ES-I3 (cell line): ENCODE data around the gene SMARCAD1.

ENCODE experiments used
- H3K36me3 ChIP-seq: 2 replicates; pipeline ENCODE4 v1.6.1; 2013; ENCODE audit warnings: mild to moderate bottlenecking, low read length, control low read depth, moderate library complexity; ENCODE audit not compliant: insufficient read depth
- H3K4me1 ChIP-seq: 2 replicates; pipeline ENCODE4 v1.6.1; 2013; ENCODE audit warnings: mild to moderate bottlenecking, control low read depth, low read length; ENCODE audit not compliant: insufficient read depth
- H3K9ac ChIP-seq: 2 replicates; pipeline ENCODE4 v1.6.1; 2013; ENCODE audit warnings: low read depth, mild to moderate bottlenecking, low read length, moderate library complexity
- H3K9me3 ChIP-seq: 2 replicates; pipeline ENCODE4 v1.6.1; 2013; ENCODE audit warnings: mild to moderate bottlenecking, low read length, moderate library complexity; ENCODE audit not compliant: control insufficient read depth, insufficient read depth

The SMARCAD1 gene

GRCh38 chr4:94211861-94212260, 4.2 kb downstream of the SMARCAD1 start:
- H3K4me1 ChIP-seq: peaks cover 18% of the 10 kb centered on the region
- peaks cover 16% of the 10 kb centered on the region for H3K36me3 ChIP-seq
- no peak overlapping the region for H3K9ac ChIP-seq
- no peaks in the 10 kb centered on the region for H3K9me3 ChIP-seq

GRCh38 chr4:94214703-94215319, 7.1 kb downstream of the SMARCAD1 start:
- H3K36me3 ChIP-seq: peaks cover 16% of the 10 kb centered on the region
- H3K4me1 ChIP-seq: peaks cover 8% of the 10 kb centered on the region
- H3K9me3 ChIP-seq: no peaks in the 10 kb centered on the region
- H3K9ac ChIP-seq: no peak overlapping the region

GRCh38 chr4:94216394-94216793, 8.7 kb downstream of the SMARCAD1 start:
- H3K4me1 ChIP-seq: peaks cover 3% of the 10 kb centered on the region; the same call in 1 of the 2 replicates
- peaks cover 23% of the 10 kb centered on the region for H3K36me3 ChIP-seq
- H3K9ac ChIP-seq: no peak overlapping the region
- no peaks in the 10 kb centered on the region for H3K9me3 ChIP-seq

- Histone ChIP-seq H3K9ac (no peak overlapping the region), H3K36me3 (peaks cover 12% of the 10 kb centered on the region), H3K9me3 (no peaks in the 10 kb centered on the region), H3K4me1 (peaks cover 3% of the 10 kb centered on the region; the same call in 1 of the 2 replicates)
Observed at GRCh38 chr4:94219402-94219801, 11.7 kb downstream of the SMARCAD1 start.

GRCh38 chr4:94221916-94222315, 14.3 kb downstream of the SMARCAD1 start:
- Histone ChIP-seq H3K36me3 (peaks cover 7% of the 10 kb centered on the region), H3K9me3 (no peaks in the 10 kb centered on the region), H3K9ac (no peak overlapping the region), H3K4me1 (peaks cover 3% of the 10 kb centered on the region; the same call in 1 of the 2 replicates)

- no peaks in the 10 kb centered on the region for H3K9me3 ChIP-seq
- H3K36me3 ChIP-seq: peaks cover 5% of the 10 kb centered on the region
- H3K9ac ChIP-seq: no peak overlapping the region
- H3K4me1 ChIP-seq: no peaks in the 10 kb centered on the region
Observed at GRCh38 chr4:94225449-94225848, 17.8 kb downstream of the SMARCAD1 start.

GRCh38 chr4:94226763-94227162, 19.1 kb downstream of the SMARCAD1 start:
- no peaks in the 10 kb centered on the region for H3K4me1 ChIP-seq
- no peak overlapping the region for H3K9ac ChIP-seq
- peaks cover 1% of the 10 kb centered on the region; the same call in 1 of the 2 replicates for H3K36me3 ChIP-seq
- H3K9me3 ChIP-seq: no peaks in the 10 kb centered on the region

GRCh38 chr4:94228493-94229216, 21.0 kb downstream of the SMARCAD1 start:
- H3K36me3 ChIP-seq: peaks cover 8% of the 10 kb centered on the region; the same call in 1 of the 2 replicates
- no peak overlapping the region for H3K9ac ChIP-seq
- no peaks in the 10 kb centered on the region for H3K9me3 ChIP-seq
- H3K4me1 ChIP-seq: no peaks in the 10 kb centered on the region

- Histone ChIP-seq H3K36me3 (peaks cover 12% of the 10 kb centered on the region), H3K4me1 (no peaks in the 10 kb centered on the region), H3K9me3 (no peaks in the 10 kb centered on the region), H3K9ac (no peak overlapping the region)
Observed at GRCh38 chr4:94232519-94232918, 24.9 kb downstream of the SMARCAD1 start.

GRCh38 chr4:94235825-94236224, 28.2 kb downstream of the SMARCAD1 start:
- Histone ChIP-seq H3K4me1 (no peaks in the 10 kb centered on the region), H3K9ac (no peak overlapping the region), H3K9me3 (no peaks in the 10 kb centered on the region), H3K36me3 (peaks cover 14% of the 10 kb centered on the region)

GRCh38 chr4:94237271-94237670, 29.6 kb downstream of the SMARCAD1 start:
- Histone ChIP-seq H3K9me3 (no peaks in the 10 kb centered on the region), H3K4me1 (no peaks in the 10 kb centered on the region), H3K36me3 (peaks cover 16% of the 10 kb centered on the region), H3K9ac (no peak overlapping the region)

GRCh38 chr4:94238160-94238559, 30.5 kb downstream of the SMARCAD1 start:
- H3K36me3 ChIP-seq: peaks cover 14% of the 10 kb centered on the region

GRCh38 chr4:94240384-94240783, 32.7 kb downstream of the SMARCAD1 start:
- H3K36me3 ChIP-seq: peaks cover 22% of the 10 kb centered on the region
- H3K4me1 ChIP-seq: no peaks in the 10 kb centered on the region
- no peaks in the 10 kb centered on the region for H3K9me3 ChIP-seq
- H3K9ac ChIP-seq: no peak overlapping the region

More at GRCh38 chr4:94238160-94238559, 30.5 kb downstream of the SMARCAD1 start:
- no peak overlapping the region for H3K9ac ChIP-seq
- no peaks in the 10 kb centered on the region for H3K4me1 ChIP-seq
- no peaks in the 10 kb centered on the region for H3K9me3 ChIP-seq

GRCh38 chr4:94244087-94244828, 36.6 kb downstream of the SMARCAD1 start:
- peaks cover 29% of the 10 kb centered on the region for H3K36me3 ChIP-seq
- no peaks in the 10 kb centered on the region for H3K9me3 ChIP-seq
- no peak overlapping the region for H3K9ac ChIP-seq
- H3K4me1 ChIP-seq: no peaks in the 10 kb centered on the region
